DMS 273 (cell line): ENCODE results near the gene HIF1A.

ENCODE experiments used
- DNase-seq: peaks from one replicate; lab custom pipeline; 2025; ENCODE audit not compliant: unreplicated experiment; lab: John Stamatoyannopoulos, UW

The HIF1A gene

DNA sequence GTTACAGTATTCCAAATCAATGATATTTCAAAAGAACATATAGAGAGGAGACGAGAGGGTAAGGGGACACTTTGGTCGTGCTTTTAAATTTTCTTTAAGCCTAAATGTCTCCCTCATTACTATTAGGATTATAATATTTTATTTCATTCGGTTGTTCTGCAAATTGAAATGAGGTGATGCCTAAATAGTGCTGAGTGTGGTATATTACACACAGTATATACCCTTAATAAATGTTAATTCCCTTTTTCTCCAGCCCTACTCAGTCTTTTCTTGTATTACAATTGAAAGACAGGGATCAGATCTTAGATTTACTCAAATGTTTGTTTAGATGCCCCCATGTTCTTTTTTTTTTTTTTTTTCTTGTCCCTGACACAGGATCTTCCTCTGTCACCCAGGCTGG is 74.6 kb downstream of the HIF1A start:
- no peak for DNase-seq

DNA sequence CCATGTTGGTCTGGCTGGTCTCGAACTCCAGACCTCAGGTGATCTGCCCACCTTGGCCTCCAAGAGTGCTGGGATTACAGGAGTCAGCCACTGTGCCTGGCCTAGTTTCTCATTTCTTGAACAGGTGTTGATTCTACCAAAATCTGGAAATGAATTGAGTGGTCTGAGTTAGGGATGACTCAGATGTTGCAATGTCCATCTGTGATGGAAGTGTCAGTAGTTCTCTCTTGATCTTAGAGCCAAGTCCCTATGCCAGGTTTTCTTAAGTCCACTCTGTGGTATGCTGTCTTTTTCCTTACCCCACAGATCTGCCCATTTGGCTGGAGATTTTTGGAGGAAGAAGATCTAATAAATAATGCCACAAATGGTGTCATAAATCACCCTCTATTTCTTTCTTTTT is 79.5 kb downstream of the HIF1A start:
- no peak for DNase-seq

- DNase-seq: no peak
Measured at GRCh38 chr14:61780125-61780524, 84.8 kb downstream of the HIF1A start.

DNA sequence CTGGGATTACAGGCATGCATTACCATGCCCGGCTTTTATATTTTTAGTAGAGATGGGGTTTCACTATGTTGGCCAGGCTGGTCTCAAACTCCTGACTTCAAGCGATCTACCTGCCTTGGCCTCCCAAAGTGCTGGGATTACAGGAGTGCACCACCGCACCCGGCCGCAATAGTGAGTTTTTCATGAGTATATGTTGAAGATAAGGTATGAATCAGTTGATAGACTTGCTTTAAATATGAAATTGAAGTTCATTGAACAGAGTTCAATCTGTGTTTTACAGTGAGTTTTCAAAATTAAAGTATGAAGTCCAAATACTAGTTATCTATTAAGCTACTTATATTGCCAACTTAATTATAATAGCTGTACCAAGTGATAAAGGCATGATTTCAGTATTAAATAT is 102.0 kb downstream of the HIF1A start:
- DNase-seq: no peak
